Measurements from ENCODE around the gene SPATA25. TPM values are rescaled to one million over a fixed set of nuclear protein-coding genes. Genes with fewer than 3 reads are reported as not detected.

Gene SPATA25
- total RNA-seq, 3 donors from 2014 or later (not counting 1 experiment from before 2014, with no cell fraction given): 1.2 TPM; not detected in 2

DNA sequence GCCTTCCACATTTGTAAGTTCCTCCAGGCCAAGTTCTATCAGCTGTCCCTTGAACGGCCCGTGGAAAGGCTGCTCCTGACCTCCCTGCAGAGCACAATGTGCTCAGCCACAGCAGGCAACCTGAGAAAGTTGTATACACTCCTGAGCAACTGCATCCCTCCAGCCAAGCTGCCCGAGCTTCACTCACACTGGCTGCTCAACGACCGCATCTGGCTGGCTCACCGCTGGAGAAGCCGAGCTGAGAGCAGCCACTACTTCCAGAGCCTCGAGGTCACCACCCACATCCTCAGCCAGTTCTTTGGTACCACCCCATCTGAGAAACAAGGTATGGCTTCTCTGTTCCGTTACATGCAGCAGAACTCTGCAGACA lies 4.3 kb downstream of the SPATA25 start:
- Mint-ChIP-seq H3K4me1 (peaks cover 18% of the 10 kb centered on the region in 2 donors), H3K27me3 (ENCODE audit: low read depth in 2 of 2) (peaks cover 0 to 4% of the 10 kb centered on the region in 2 donors), H3K36me3 (no peaks in the 10 kb centered on the region), H3K4me3 (no peak overlapping the region), H3K9me3 (no peaks in the 10 kb centered on the region), H3K27ac (no peak overlapping the region)
- Histone ChIP-seq H3K36me3 (ENCODE audit: control insufficient read depth, insufficient read depth, low read length) (peaks cover 5% of the 10 kb centered on the region), H3K4me1 (ENCODE audit: control insufficient read depth, insufficient read depth, low read length) (peaks cover 12% of the 10 kb centered on the region), H3K4me3 (ENCODE audit: low read length) (no peak overlapping the region), H3K27me3 (ENCODE audit: control insufficient read depth, insufficient read depth, low read length) (no peaks in the 10 kb centered on the region), H3K9me3 (ENCODE audit: control insufficient read depth, insufficient read depth, low read length) (no peaks in the 10 kb centered on the region), H3K27ac (ENCODE audit: low read length) (no peak overlapping the region)
- TF ChIP-seq, protein P1, sequence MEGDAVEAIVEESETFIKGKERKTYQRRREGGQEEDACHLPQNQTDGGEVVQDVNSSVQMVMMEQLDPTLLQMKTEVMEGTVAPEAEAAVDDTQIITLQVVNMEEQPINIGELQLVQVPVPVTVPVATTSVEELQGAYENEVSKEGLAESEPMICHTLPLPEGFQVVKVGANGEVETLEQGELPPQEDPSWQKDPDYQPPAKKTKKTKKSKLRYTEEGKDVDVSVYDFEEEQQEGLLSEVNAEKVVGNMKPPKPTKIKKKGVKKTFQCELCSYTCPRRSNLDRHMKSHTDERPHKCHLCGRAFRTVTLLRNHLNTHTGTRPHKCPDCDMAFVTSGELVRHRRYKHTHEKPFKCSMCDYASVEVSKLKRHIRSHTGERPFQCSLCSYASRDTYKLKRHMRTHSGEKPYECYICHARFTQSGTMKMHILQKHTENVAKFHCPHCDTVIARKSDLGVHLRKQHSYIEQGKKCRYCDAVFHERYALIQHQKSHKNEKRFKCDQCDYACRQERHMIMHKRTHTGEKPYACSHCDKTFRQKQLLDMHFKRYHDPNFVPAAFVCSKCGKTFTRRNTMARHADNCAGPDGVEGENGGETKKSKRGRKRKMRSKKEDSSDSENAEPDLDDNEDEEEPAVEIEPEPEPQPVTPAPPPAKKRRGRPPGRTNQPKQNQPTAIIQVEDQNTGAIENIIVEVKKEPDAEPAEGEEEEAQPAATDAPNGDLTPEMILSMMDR (IDR thresholded peaks at IDR 0.05): no peak
- 95% methylated on average over 9 of the region's 9 CpGs for WGBS (ENCODE audit: insufficient coverage)
- ATAC-seq (no peak), DNase-seq (no peak)
- intact Hi-C loops (cut with micrococcal nuclease): no loop called here

DNA sequence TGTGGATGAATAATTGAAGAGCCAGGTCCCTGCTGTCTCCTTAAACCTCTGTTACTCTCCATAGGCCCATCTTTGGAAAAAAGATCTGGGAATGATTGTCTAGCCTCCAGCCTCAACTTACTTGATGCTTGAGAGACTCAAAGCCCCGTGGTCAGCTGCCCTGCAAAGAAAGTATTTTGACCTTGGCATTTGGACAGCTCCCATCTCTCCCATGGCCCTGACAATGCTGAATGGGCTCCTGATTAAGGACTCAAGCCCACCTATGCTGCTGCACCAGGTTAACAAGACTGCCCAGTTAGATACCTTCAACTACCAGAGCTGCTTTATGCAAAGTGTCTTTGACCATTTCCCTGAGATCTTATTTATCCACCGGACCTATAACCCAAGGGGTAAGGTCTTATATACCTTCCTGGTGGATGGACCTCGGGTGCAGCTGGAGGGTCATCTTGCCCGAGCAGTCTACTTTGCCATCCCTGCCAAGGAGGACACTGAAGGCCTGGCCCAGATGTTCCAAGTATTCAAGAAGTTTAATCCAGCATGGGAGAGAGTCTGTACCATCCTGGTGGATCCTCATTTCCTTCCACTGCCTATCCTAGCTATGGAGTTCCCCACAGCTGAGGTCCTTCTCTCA lies 4.8 kb downstream of the SPATA25 start:
- no peak overlapping the region for H3K4me3 ChIP-seq (ENCODE audit: low read length)
- Mint-ChIP-seq H3K27ac (peak overlapping the region; percentile 20 to 58), H3K4me3 (peak overlapping the region; percentile 65), H3K36me3 (no peaks in the 10 kb centered on the region), H3K27me3 (ENCODE audit: low read depth in 2 of 2) (peaks cover 0 to 4% of the 10 kb centered on the region in 2 donors), H3K9me3 (no peaks in the 10 kb centered on the region), H3K4me1 (peaks cover 18% of the 10 kb centered on the region in 2 donors)
- intact Hi-C loops (cut with micrococcal nuclease): no loop called here
- 97% methylated on average over 4 of the region's 4 CpGs for WGBS (ENCODE audit: insufficient coverage)
- no peaks in the 10 kb centered on the region for H3K9me3 ChIP-seq (ENCODE audit: control insufficient read depth, insufficient read depth, low read length)
- H3K36me3 ChIP-seq (ENCODE audit: control insufficient read depth, insufficient read depth, low read length): peaks cover 8% of the 10 kb centered on the region
- DNase-seq (no peak), ATAC-seq (no peak)
- TF ChIP-seq, protein P1 (IDR thresholded peaks at IDR 0.05): no peak
- H3K4me1 ChIP-seq (ENCODE audit: control insufficient read depth, insufficient read depth, low read length): peaks cover 12% of the 10 kb centered on the region
- no peaks in the 10 kb centered on the region for H3K27me3 ChIP-seq (ENCODE audit: control insufficient read depth, insufficient read depth, low read length)
- no peak overlapping the region for H3K27ac ChIP-seq (ENCODE audit: low read length)

DNA sequence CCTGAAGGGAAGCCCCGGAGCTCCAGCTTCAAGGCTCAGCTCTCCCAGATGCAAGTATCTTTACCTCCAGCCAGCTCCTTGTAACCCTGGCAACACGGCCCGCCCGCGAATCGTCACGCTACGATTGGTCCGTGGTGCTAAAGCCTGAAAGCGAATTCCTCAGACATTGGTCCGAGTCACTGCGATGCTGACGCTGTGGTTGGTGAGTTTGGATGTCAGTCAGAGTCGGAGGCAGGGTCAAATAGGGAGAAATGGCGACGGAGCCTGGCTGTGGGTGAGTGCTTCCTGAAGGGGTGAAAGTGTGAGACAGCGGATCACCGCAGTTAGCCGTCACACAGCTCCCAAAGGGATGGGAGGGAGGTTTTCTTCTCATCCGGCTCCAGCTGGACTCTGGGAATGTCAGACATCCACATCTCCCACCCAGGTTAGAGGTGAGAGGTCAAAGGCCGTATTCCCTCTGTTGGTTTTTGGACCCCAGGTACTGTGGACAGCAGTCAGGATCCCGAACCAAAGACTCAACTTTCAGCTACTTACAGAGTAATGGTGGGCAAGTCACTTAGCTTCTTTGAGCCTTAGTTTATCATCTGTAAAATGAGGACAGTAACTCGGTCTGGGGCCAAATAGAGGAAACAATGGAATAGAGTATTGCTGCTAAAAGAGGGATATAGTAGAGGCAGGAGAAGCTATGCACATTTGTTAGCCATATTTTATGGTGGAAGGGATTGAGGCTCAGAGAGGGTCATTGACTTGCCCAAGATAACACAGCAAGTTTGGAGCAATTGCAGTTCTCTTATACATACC lies 6.2 kb downstream of the SPATA25 start, which contains the start of gene ZSWIM1:
ZSWIM1 (plus strand) TSS at position 240 of the 801 bp plus-strand sequence. CDS start 1,366 bp downstream, outside the sequence.
- Histone ChIP-seq H3K9me3 (ENCODE audit: control insufficient read depth, insufficient read depth, low read length) (no peaks in the 10 kb centered on the region), H3K4me3 (ENCODE audit: low read length) (peak within 1 kb of the TSS; percentile 45), H3K36me3 (ENCODE audit: control insufficient read depth, insufficient read depth, low read length) (peaks cover 18% of the 10 kb centered on the region), H3K27ac (ENCODE audit: low read length) (peak within 1 kb of the TSS; percentile 49), H3K4me1 (ENCODE audit: control insufficient read depth, insufficient read depth, low read length) (peaks cover 12% of the 10 kb centered on the region), H3K27me3 (ENCODE audit: control insufficient read depth, insufficient read depth, low read length) (no peaks in the 10 kb centered on the region)
- H3K9me3 Mint-ChIP-seq: no peaks in the 10 kb centered on the region
- DNase-seq (peak; percentile 93 to 100), ATAC-seq (peak; percentile 98)
- intact Hi-C loops (cut with micrococcal nuclease): loop anchor here (1.0 to 2.0 kb wide), 3 partner anchors 24 to 54 kb away; partner anchors contain the start of genes ACOT8, PCIF1 and ZSWIM3
- no peaks in the 10 kb centered on the region for H3K36me3 Mint-ChIP-seq
- TF ChIP-seq, protein P1 (IDR thresholded peaks at IDR 0.05): no peak
- H3K27ac Mint-ChIP-seq: peak within 1 kb of the TSS; percentile 84 to 89
- H3K27me3 Mint-ChIP-seq (ENCODE audit: low read depth in 2 of 2): peaks cover 0 to 4% of the 10 kb centered on the region in 2 donors
- H3K4me3 Mint-ChIP-seq: peak within 1 kb of the TSS; percentile 73
- H3K4me1 Mint-ChIP-seq: peaks cover 18% of the 10 kb centered on the region in 2 donors
- WGBS (ENCODE audit: insufficient coverage): under 1% methylated on average over 23 of the region's 23 CpGs
